Sigmoid colon (tissue), 7 donors: Measurements from ENCODE around the gene METTL27. TPM values are rescaled to one million over a fixed set of nuclear protein-coding genes. Genes with fewer than 3 reads are reported as not detected.

ENCODE experiments used
- DNase-seq: peaks from one replicate; pipeline ENCODE4 v3.0.0-alpha.2; 2019
- H3K27ac ChIP-seq, 4 donors: fragments of 200-600 bp; sonication (generic); one replicate each; pipeline ENCODE4 v1.5.1; 2016 to 2019; ENCODE audit warnings: mild to moderate bottlenecking in 1 of 4
- H3K27me3 ChIP-seq, 3 donors: fragments of 200-600 bp; sonication (generic); one replicate each; pipeline ENCODE4 v1.5.1; 2019; ENCODE audit warnings: mild to moderate bottlenecking in 1 of 3
- H3K36me3 ChIP-seq, 4 donors: fragments of 200-600 bp; sonication (generic); one replicate each; pipeline ENCODE4 v1.5.1; 2016 to 2019
- H3K4me1 ChIP-seq, 4 donors: fragments of 200-600 bp; sonication (generic); one replicate each; pipeline ENCODE4 v1.5.1; 2017 to 2019
- H3K4me3 ChIP-seq, 4 donors: fragments of 200-600 bp; sonication (generic); one replicate each; pipeline ENCODE4 v1.5.1; 2017 to 2019; ENCODE audit warnings: mild to moderate bottlenecking in 2 of 4, moderate library complexity in 1 of 4
- H3K9me3 ChIP-seq, 4 donors: fragments of 200-600 bp in 3 of 4; sonication (generic) in 3 of 4; one replicate each; pipeline versions ENCODE4 v1.5.1 to v1.6.1; 2013 to 2019
- EP300 ChIP-seq, 4 donors: sonication (generic); formaldehyde crosslinking; IDR thresholded peaks; one replicate each; pipeline ENCODE4 v1.6.1; 2017; ENCODE audit warnings: antibody characterized with exemption in 4 of 4
- POLR2A ChIP-seq, 2 donors: fragments of 450-650 bp; IDR thresholded peaks; one replicate each; pipeline ENCODE4 v1.6.1; 2016; ENCODE audit warnings: antibody characterized with exemption in 2 of 2, mild to moderate bottlenecking in 2 of 2, moderate library complexity in 2 of 2
- POLR2AphosphoS5 ChIP-seq, 4 donors: sonication (generic); formaldehyde crosslinking; IDR thresholded peaks; one replicate each; pipeline ENCODE4 v1.6.1; 2017; ENCODE audit warnings: antibody characterized with exemption in 4 of 4
- WGBS, 2 donors: extraction: QIAGEN DNeasy Blood & Tissue Kit; methylation state at CpG; one replicate each; pipeline ENCODE4 v1.1.7; 2013; 5-methylcytosine and 5-hydroxymethylcytosine counted together
- intact Hi-C: fragments of 100-400 bp; cut with DNase I; formaldehyde crosslinking; loops from one replicate; pipeline ENCODE4 v1.15.1; 2023
- polyA plus RNA-seq, 3 donors: library from polyadenylated mRNA; stranded (reverse); fragments of 200-250 nt; gene quantifications; one replicate each; pipeline ENCODE4 v1.2.3, GENCODE V29; 2013
- total RNA-seq, 4 donors: library from RNA; depleted of rRNA; stranded (reverse); fragments of >200 nt; gene quantifications; one replicate each; pipeline ENCODE4 v1.1.0, GENCODE V29; 2016
- TF ChIP-seq, protein P1 (sequence below), 4 experiments: fragments of 450-650 bp in 3 of 4; fragments of 200-600 bp in 1 of 4; IDR thresholded peaks; one replicate each; pipeline ENCODE4 v1.5.1; 2016 to 2019; ENCODE audit warnings: antibody characterized with exemption in 4 of 4, mild to moderate bottlenecking in 3 of 4, moderate library complexity in 2 of 4
- donor health status: healthy with polysubstance abuse.
- donor health status: Bipolar disorder and iron deficiency.
- donor health status: healthy.

Gene METTL27
- total and polyA plus RNA-seq, 7 donors: 0.99 to 12.3 (median 2.9) TPM

GRCh38 chr7:73869011-73869798 lies 26.9 kb upstream of the METTL27 start:
- WGBS, 2 donors: 69 to 77% methylated on average over 24 of the region's 24 CpGs
- Histone ChIP-seq H3K4me1 (peaks cover 0 to 32% (median 24%) of the 10 kb centered on the region in 4 donors), H3K36me3 (no peaks in the 10 kb centered on the region), H3K4me3 (no peak overlapping the region), H3K27me3 (no peaks in the 10 kb centered on the region), H3K9me3 (no peaks in the 10 kb centered on the region), H3K27ac (peak overlapping the region; percentile 5 to 67 (median 48))
- intact Hi-C loops: loop anchor here (10.0 kb wide), 1 partner anchor 296 kb away; no protein-coding TSS in a partner anchor
- no peak for DNase-seq
- no peak for TF ChIP-seq EP300 (IDR thresholded peaks at IDR 0.05)
- no peak for TF ChIP-seq POLR2A (IDR thresholded peaks at IDR 0.05)
- TF ChIP-seq POLR2AphosphoS5 (IDR thresholded peaks at IDR 0.05): no peak
- TF ChIP-seq, protein P1, sequence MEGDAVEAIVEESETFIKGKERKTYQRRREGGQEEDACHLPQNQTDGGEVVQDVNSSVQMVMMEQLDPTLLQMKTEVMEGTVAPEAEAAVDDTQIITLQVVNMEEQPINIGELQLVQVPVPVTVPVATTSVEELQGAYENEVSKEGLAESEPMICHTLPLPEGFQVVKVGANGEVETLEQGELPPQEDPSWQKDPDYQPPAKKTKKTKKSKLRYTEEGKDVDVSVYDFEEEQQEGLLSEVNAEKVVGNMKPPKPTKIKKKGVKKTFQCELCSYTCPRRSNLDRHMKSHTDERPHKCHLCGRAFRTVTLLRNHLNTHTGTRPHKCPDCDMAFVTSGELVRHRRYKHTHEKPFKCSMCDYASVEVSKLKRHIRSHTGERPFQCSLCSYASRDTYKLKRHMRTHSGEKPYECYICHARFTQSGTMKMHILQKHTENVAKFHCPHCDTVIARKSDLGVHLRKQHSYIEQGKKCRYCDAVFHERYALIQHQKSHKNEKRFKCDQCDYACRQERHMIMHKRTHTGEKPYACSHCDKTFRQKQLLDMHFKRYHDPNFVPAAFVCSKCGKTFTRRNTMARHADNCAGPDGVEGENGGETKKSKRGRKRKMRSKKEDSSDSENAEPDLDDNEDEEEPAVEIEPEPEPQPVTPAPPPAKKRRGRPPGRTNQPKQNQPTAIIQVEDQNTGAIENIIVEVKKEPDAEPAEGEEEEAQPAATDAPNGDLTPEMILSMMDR (IDR thresholded peaks at IDR 0.05): no peak

DNA sequence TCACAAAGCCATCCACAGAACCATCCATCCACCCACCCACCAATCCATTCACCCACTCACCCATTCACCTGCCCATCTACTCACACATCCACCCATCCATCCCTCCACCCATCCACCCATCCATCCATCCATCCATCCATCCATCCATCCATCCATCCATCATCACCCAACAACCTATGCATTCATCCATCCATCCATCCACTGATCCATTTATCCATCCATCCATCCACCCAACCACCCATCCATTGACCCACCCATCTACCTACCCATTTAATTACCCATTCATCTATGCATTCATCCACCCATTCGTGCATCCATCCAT lies 24.1 kb upstream of the METTL27 start:
- 85 to 89% methylated on average over 1 of the region's 1 CpG for WGBS, 2 donors
- H3K27me3 ChIP-seq: no peaks in the 10 kb centered on the region
- no peak for DNase-seq
- H3K4me3 ChIP-seq: no peak overlapping the region
- H3K27ac ChIP-seq: no peak overlapping the region
- peaks cover 0 to 30% (median 20%) of the 10 kb centered on the region in 4 donors for H3K4me1 ChIP-seq
- intact Hi-C loops: loop anchor here (2.0 to 10.0 kb wide), 2 partner anchors 160 to 298 kb away; no protein-coding TSS in a partner anchor
- H3K9me3 ChIP-seq: no peaks in the 10 kb centered on the region
- no peak for TF ChIP-seq POLR2AphosphoS5 (IDR thresholded peaks at IDR 0.05)
- TF ChIP-seq, protein P1 (IDR thresholded peaks at IDR 0.05): peak in 1 of 4 experiments; percentile 0
- no peaks in the 10 kb centered on the region for H3K36me3 ChIP-seq

- intact Hi-C loops: loop anchor here (2.0 to 10.0 kb wide), 2 partner anchors 161 to 299 kb away; no protein-coding TSS in a partner anchor
- Histone ChIP-seq H3K27me3 (no peaks in the 10 kb centered on the region), H3K9me3 (no peaks in the 10 kb centered on the region), H3K36me3 (no peaks in the 10 kb centered on the region), H3K4me3 (no peak overlapping the region), H3K4me1 (peaks cover 0 to 25% (median 19%) of the 10 kb centered on the region in 4 donors), H3K27ac (no peak overlapping the region)
- no peak for DNase-seq
- TF ChIP-seq EP300 (IDR thresholded peaks at IDR 0.05) (no peak), POLR2AphosphoS5 (IDR thresholded peaks at IDR 0.05) (no peak), POLR2A (IDR thresholded peaks at IDR 0.05) (no peak)
- TF ChIP-seq, protein P1 (IDR thresholded peaks at IDR 0.05): peak; percentile 23 to 68 (median 61)
- WGBS, 2 donors: 73 to 82% methylated on average over 6 of the region's 6 CpGs
Measured at GRCh38 chr7:73865738-73866445, 23.6 kb upstream of the METTL27 start.

DNA sequence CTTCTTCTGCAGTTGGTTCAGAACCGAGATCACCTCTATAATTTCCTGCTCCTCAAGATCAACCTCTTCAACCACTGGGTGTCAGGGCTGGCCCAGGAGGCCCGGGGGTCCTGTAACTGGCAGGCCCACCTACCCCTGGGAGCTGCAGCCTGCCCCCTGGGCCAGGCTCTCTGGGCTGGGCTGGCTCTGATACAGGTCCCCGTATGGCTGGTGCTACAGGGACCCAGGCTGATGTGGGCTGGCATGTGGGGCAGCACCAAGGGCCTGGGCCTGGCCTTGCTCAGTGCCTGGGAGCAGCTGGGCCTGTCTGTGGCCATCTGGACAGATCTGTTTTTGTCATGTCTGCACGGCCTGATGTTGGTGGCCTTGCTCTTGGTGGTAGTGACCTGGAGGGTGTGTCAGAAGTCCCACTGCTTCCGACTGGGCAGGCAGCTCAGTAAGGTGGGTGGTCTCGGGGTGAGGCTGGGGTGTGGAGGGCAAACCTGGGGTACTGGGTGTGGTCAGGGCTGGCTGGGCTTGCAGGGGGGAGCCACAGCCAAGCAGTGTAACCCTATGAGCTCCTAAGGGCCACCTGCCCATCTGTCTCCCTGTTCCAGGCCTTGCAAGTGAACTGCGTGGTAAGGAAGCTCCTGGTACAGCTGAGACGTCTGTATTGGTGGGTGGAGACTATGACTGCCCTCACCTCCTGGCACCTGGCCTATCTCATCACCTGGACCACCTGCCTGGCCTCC lies 22.8 kb upstream of the METTL27 start:
- 76 to 82% methylated on average over 8 of the region's 8 CpGs for WGBS, 2 donors
- Histone ChIP-seq H3K27me3 (no peaks in the 10 kb centered on the region), H3K36me3 (no peaks in the 10 kb centered on the region), H3K4me1 (peaks cover 0 to 18% (median 16%) of the 10 kb centered on the region in 4 donors), H3K4me3 (no peak overlapping the region), H3K27ac (no peak overlapping the region), H3K9me3 (no peaks in the 10 kb centered on the region)
- TF ChIP-seq EP300 (IDR thresholded peaks at IDR 0.05) (no peak), POLR2AphosphoS5 (IDR thresholded peaks at IDR 0.05) (no peak), POLR2A (IDR thresholded peaks at IDR 0.05) (no peak)
- TF ChIP-seq, protein P1 (IDR thresholded peaks at IDR 0.05): no peak
- intact Hi-C loops: loop anchor here (10.0 kb wide), 1 partner anchor 300 kb away; no protein-coding TSS in a partner anchor
- no peak for DNase-seq
